K562 (cell line): ENCODE results near the gene CCDC116. TPM values are rescaled to one million over a fixed set of nuclear protein-coding genes. Genes with fewer than 3 reads are reported as not detected.

Source experiments
- CHD2 ChIP-seq: IDR thresholded peaks from 2 replicates; pipeline ENCODE4 v1.6.1; 2011; ENCODE audit warnings: low read depth, low read length
- GTF2F1 ChIP-seq: IDR thresholded peaks from 2 replicates; pipeline ENCODE4 v1.6.1; 2011; ENCODE audit warnings: low read depth, low read length, improper control_type of control experiment
- HCFC1 ChIP-seq: IDR thresholded peaks from 2 replicates; pipeline ENCODE4 v1.6.1; 2012; ENCODE audit warnings: low read depth, low read length, improper control_type of control experiment
- MAFK ChIP-seq: IDR thresholded peaks from 2 replicates; pipeline ENCODE4 v1.6.1; 2011; ENCODE audit warnings: low read length, improper control_type of control experiment
- MXI1 ChIP-seq: IDR thresholded peaks from 2 replicates; pipeline ENCODE4 v1.6.1; 2011; ENCODE audit warnings: low read depth, mild to moderate bottlenecking, improper control_type of control experiment, low read length
- SRF ChIP-seq, 2 experiments: fragments of 250-450, 450-650 bp in 1 of 2; sonication (Bioruptor Pico) in 1 of 2; sonication (generic) in 1 of 2; formaldehyde crosslinking; IDR thresholded peaks; 2 replicates each; pipeline versions ENCODE4 v1.5.0 to v1.5.1; 2020 to 2022; ENCODE audit warnings: mild to moderate bottlenecking in 1 of 2, missing genetic modification reagents in 1 of 2
- ZNF134 ChIP-seq: fragments of 250-450 bp; sonication (Bioruptor Pico); conservative IDR thresholded peaks from 2 replicates; pipeline ENCODE4 v1.4.0; 2020
- ZNF165 ChIP-seq: fragments of 250-450 bp; sonication (Bioruptor Pico); IDR thresholded peaks from 2 replicates; pipeline ENCODE4 v1.4.0; 2020; ENCODE audit warnings: borderline replicate concordance
- ZNF23 ChIP-seq: fragments of 250-450 bp; sonication (Bioruptor Pico); IDR thresholded peaks from 2 replicates; pipeline ENCODE4 v1.4.0; 2020; ENCODE audit warnings: mild to moderate bottlenecking
- polyA plus RNA-seq, 8 experiments: library from polyadenylated mRNA; depleted of rRNA in 4 of 8; stranded (reverse) in 5 of 8; unstranded in 3 of 8; fragments of >200 nt; fragmentation: Nextera tagmentation in 2 of 8; fragmentation: Illumina TruSeq in 1 of 8; extraction: Ambion mirVana in 2 of 8; extraction: Trizol in 1 of 8; gene quantifications; 2 replicates each; pipeline versions ENCODE4 v1.2.1 to v1.2.3, GENCODE V29; 2011 to 2014; ENCODE audit warnings: inconsistent platforms in 1 of 8, missing spikeins in 1 of 8
- total RNA-seq, 7 experiments: library from RNA; depleted of rRNA in 6 of 7; stranded (reverse); fragments of >200 nt in 6 of 7; fragmentation: Illumina TruSeq in 2 of 7; extraction: Trizol in 2 of 7; gene quantifications; 2 replicates each; pipeline versions ENCODE4 v1.2.1 to v1.2.3, GENCODE V29; 2011 to 2021; ENCODE audit warnings: low replicate concordance in 1 of 7
- TF ChIP-seq, protein P1 (sequence below): sonication (generic); formaldehyde crosslinking; IDR thresholded peaks from 2 replicates; pipeline ENCODE4 v1.4.0; 2020; ENCODE audit warnings: mild to moderate bottlenecking, missing genetic modification reagents
- TF ChIP-seq, protein P2 (sequence below), 3 experiments: IDR thresholded peaks in 2 of 3; conservative IDR thresholded peaks in 1 of 3; 2 replicates each; pipeline ENCODE4 v1.5.1; 2011 to 2012; ENCODE audit warnings: low read length in 3 of 3, mild to moderate bottlenecking in 3 of 3, control low read depth in 2 of 3, improper control_type of control experiment in 1 of 3, inconsistent platforms in 1 of 3, low read depth in 1 of 3, mixed read lengths in 1 of 3, moderate library complexity in 1 of 3; ENCODE audit not compliant: insufficient read depth in 2 of 3
- TF ChIP-seq, protein P3 (sequence below), 2 experiments: fragments of 450-650 bp in 1 of 2; sonication (generic) in 1 of 2; formaldehyde crosslinking; conservative IDR thresholded peaks; 2 replicates each; pipeline versions ENCODE4 v1.4.0 to v1.8.1; 2020 to 2022; ENCODE audit warnings: mild to moderate bottlenecking in 1 of 2, missing genetic modification reagents in 1 of 2

CCDC116 gene
- total and polyA plus RNA-seq, 9 of the 15 experiments (the other 6 are each of a cell fraction or from before 2014, with no cell fraction given), result 1.6 to 11.3 (median 4.7) TPM

DNA sequence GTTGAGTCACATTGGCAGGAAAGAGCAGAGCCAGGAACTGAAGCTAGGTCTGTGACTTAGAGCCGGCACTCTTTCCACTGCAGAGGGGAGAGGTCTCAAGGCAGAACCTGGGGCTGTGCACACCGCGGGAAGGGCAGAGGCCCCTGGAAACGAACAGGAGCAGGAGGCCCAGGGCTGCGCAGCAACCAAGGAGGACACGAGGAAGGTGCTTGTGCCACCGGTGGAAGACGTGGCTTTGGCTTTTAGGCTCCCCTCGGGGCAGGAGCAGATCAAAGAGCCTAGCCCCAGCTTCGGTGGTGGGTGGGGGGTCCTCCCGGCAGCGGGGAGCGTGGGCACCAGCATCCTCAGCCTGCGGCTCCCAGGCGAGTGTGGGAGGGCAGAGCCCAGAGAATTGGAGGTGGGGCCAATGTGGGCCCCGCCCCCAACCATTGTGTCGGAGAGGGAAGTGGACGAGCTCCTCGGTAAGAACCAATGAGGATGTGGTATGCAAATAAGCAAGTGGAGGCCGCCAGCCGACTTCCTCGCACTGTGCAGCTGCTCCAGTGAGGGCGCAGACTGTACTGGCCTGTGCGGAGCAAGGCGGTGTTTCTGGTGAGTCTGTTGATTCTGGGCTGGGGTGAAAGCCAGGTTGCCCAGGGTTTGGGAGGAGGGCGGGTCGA, at the start of gene CCDC116 (continued):
- TF ChIP-seq, protein P1, sequence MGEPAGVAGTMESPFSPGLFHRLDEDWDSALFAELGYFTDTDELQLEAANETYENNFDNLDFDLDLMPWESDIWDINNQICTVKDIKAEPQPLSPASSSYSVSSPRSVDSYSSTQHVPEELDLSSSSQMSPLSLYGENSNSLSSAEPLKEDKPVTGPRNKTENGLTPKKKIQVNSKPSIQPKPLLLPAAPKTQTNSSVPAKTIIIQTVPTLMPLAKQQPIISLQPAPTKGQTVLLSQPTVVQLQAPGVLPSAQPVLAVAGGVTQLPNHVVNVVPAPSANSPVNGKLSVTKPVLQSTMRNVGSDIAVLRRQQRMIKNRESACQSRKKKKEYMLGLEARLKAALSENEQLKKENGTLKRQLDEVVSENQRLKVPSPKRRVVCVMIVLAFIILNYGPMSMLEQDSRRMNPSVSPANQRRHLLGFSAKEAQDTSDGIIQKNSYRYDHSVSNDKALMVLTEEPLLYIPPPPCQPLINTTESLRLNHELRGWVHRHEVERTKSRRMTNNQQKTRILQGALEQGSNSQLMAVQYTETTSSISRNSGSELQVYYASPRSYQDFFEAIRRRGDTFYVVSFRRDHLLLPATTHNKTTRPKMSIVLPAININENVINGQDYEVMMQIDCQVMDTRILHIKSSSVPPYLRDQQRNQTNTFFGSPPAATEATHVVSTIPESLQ (CRISPR knock-in tag), result no peak
- TF ChIP-seq MAFK (peak; percentile 47), SRF (CRISPR knock-in tag; IDR thresholded peaks at IDR 0.05) (no peak), CHD2 (peak; percentile 74), ZNF23 (CRISPR knock-in tag) (no peak), ZNF134 (CRISPR knock-in tag) (no peak), ZNF165 (no peak), GTF2F1 (peak; percentile 97), HCFC1 (peak; percentile 63), MXI1 (peak; percentile 85)
- TF ChIP-seq, protein P2, sequence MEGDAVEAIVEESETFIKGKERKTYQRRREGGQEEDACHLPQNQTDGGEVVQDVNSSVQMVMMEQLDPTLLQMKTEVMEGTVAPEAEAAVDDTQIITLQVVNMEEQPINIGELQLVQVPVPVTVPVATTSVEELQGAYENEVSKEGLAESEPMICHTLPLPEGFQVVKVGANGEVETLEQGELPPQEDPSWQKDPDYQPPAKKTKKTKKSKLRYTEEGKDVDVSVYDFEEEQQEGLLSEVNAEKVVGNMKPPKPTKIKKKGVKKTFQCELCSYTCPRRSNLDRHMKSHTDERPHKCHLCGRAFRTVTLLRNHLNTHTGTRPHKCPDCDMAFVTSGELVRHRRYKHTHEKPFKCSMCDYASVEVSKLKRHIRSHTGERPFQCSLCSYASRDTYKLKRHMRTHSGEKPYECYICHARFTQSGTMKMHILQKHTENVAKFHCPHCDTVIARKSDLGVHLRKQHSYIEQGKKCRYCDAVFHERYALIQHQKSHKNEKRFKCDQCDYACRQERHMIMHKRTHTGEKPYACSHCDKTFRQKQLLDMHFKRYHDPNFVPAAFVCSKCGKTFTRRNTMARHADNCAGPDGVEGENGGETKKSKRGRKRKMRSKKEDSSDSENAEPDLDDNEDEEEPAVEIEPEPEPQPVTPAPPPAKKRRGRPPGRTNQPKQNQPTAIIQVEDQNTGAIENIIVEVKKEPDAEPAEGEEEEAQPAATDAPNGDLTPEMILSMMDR (IDR thresholded peaks at IDR 0.05 in 2 of 3, conservative IDR thresholded peaks at IDR 0.05 in 1 of 3; ENCODE audit: insufficient read depth in 2 of 3, low read depth in 1 of 3, low read length in 3 of 3), result peak in 1 of 3 experiments; percentile 38; a peak in 2 of 6 replicates
- TF ChIP-seq, protein P3, sequence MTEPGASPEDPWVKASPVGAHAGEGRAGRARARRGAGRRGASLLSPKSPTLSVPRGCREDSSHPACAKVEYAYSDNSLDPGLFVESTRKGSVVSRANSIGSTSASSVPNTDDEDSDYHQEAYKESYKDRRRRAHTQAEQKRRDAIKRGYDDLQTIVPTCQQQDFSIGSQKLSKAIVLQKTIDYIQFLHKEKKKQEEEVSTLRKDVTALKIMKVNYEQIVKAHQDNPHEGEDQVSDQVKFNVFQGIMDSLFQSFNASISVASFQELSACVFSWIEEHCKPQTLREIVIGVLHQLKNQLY (CRISPR knock-in tag; conservative IDR thresholded peaks at IDR 0.05), result peak in 1 of 2 experiments; percentile 91; a peak in 1 of 4 replicates
